Stimulated activated naive CD8-positive, alpha-beta T cell treated with anti-CD3 and anti-CD28 coated beads, Interleukin-15, amount 100 ng/mL, for 72 hours (primary cell): Measurements from ENCODE around the gene SLC44A3.

Experiments
- ATAC-seq: fragments of 150-1000 bp; cut with Tn5 transposase; 2 replicates; pipeline ENCODE4 v1.10.0; 2021; ENCODE audit warnings: mild to moderate bottlenecking, moderate library complexity
- DNase-seq, 2 donors: peaks; one replicate each; pipeline ENCODE4 v3.0.0; 2021 to 2022
- H3K27ac Mint-ChIP-seq, 2 donors: one replicate each; pipeline ENCODE4 v1.8.0; 2022; ENCODE audit warnings: mild to moderate bottlenecking in 2 of 2, mixed read lengths in 2 of 2, moderate library complexity in 2 of 2
- H3K27me3 Mint-ChIP-seq: one replicate; pipeline ENCODE4 v1.8.0; 2022; ENCODE audit warnings: mixed read lengths
- H3K4me1 Mint-ChIP-seq: one replicate; pipeline ENCODE4 v1.8.0; 2022; ENCODE audit warnings: mild to moderate bottlenecking, mixed read lengths
- H3K4me3 Mint-ChIP-seq, 2 donors: one replicate each; pipeline ENCODE4 v1.8.0; 2022; ENCODE audit warnings: mild to moderate bottlenecking in 2 of 2, mixed read lengths in 2 of 2, moderate library complexity in 1 of 2
- H3K9me3 Mint-ChIP-seq, 2 donors: one replicate each; pipeline ENCODE4 v1.8.0; 2022; ENCODE audit warnings: mixed read lengths in 2 of 2

The SLC44A3 gene

GRCh38 chr1:94871031-94871430 is 50.9 kb downstream of the SLC44A3 start:
- no peak overlapping the region for H3K4me3 Mint-ChIP-seq
- ATAC-seq (no peak), DNase-seq (no peak)
- no peaks in the 10 kb centered on the region for H3K4me1 Mint-ChIP-seq
- no peak overlapping the region for H3K27ac Mint-ChIP-seq
- no peaks in the 10 kb centered on the region for H3K9me3 Mint-ChIP-seq
- H3K27me3 Mint-ChIP-seq, result peaks cover 6% of the 10 kb centered on the region

- ATAC-seq (no peak), DNase-seq (no peak)
- Mint-ChIP-seq H3K9me3 (no peaks in the 10 kb centered on the region), H3K4me3 (no peak overlapping the region), H3K27ac (no peak overlapping the region), H3K27me3 (peaks cover 6% of the 10 kb centered on the region), H3K4me1 (no peaks in the 10 kb centered on the region)
These were observed 52.8 kb downstream of the SLC44A3 start for GRCh38 chr1:94872771-94873495.

GRCh38 chr1:94873520-94874351 is 53.6 kb downstream of the SLC44A3 start:
- no peak overlapping the region for H3K4me3 Mint-ChIP-seq
- peaks cover 6% of the 10 kb centered on the region for H3K27me3 Mint-ChIP-seq
- H3K4me1 Mint-ChIP-seq, result no peaks in the 10 kb centered on the region
- H3K27ac Mint-ChIP-seq, result no peak overlapping the region
- no peaks in the 10 kb centered on the region for H3K9me3 Mint-ChIP-seq
- no peak for ATAC-seq
- DNase-seq, result no peak

GRCh38 chr1:94874423-94874822 is 54.3 kb downstream of the SLC44A3 start:
- H3K27ac Mint-ChIP-seq, result no peak overlapping the region
- no peak for DNase-seq
- peaks cover 6% of the 10 kb centered on the region for H3K27me3 Mint-ChIP-seq
- no peaks in the 10 kb centered on the region for H3K9me3 Mint-ChIP-seq
- H3K4me3 Mint-ChIP-seq, result no peak overlapping the region
- no peaks in the 10 kb centered on the region for H3K4me1 Mint-ChIP-seq
- ATAC-seq, result no peak

- DNase-seq (no peak), ATAC-seq (no peak)
- Mint-ChIP-seq H3K9me3 (no peaks in the 10 kb centered on the region), H3K27ac (no peak overlapping the region), H3K27me3 (peaks cover 6% of the 10 kb centered on the region), H3K4me1 (no peaks in the 10 kb centered on the region), H3K4me3 (no peak overlapping the region)
These were observed 55.6 kb downstream of the SLC44A3 start for GRCh38 chr1:94875794-94876193.

- H3K27me3 Mint-ChIP-seq, result peaks cover 6% of the 10 kb centered on the region
- H3K27ac Mint-ChIP-seq, result no peak overlapping the region
- no peak for DNase-seq
- no peaks in the 10 kb centered on the region for H3K4me1 Mint-ChIP-seq
- H3K9me3 Mint-ChIP-seq, result no peaks in the 10 kb centered on the region
- no peak for ATAC-seq
- H3K4me3 Mint-ChIP-seq, result no peak overlapping the region
These were observed 56.2 kb downstream of the SLC44A3 start for GRCh38 chr1:94876362-94876761.

- Mint-ChIP-seq H3K27ac (no peak overlapping the region), H3K27me3 (peaks cover 4% of the 10 kb centered on the region), H3K4me1 (peaks cover 5% of the 10 kb centered on the region), H3K9me3 (no peaks in the 10 kb centered on the region), H3K4me3 (no peak overlapping the region)
- DNase-seq (no peak), ATAC-seq (no peak)
These were observed 58.2 kb downstream of the SLC44A3 start for GRCh38 chr1:94878329-94878728.

- peak overlapping the region; percentile 91 to 92 for H3K27ac Mint-ChIP-seq
- no peaks in the 10 kb centered on the region for H3K9me3 Mint-ChIP-seq
- H3K4me1 Mint-ChIP-seq, result peaks cover 14% of the 10 kb centered on the region
- DNase-seq, result peak in 1 of 2 donors; percentile 16
- peak overlapping the region; percentile 12 to 37 for H3K4me3 Mint-ChIP-seq
- ATAC-seq, result peak; percentile 85
- no peaks in the 10 kb centered on the region for H3K27me3 Mint-ChIP-seq
These were observed 63.5 kb downstream of the SLC44A3 start for GRCh38 chr1:94883691-94884090.

- Mint-ChIP-seq H3K9me3 (no peaks in the 10 kb centered on the region), H3K27ac (no peak overlapping the region), H3K4me1 (peaks cover 14% of the 10 kb centered on the region), H3K27me3 (no peaks in the 10 kb centered on the region), H3K4me3 (no peak overlapping the region)
- ATAC-seq, result no peak
- no peak for DNase-seq
These were observed 63.9 kb downstream of the SLC44A3 start for GRCh38 chr1:94884106-94884505.

GRCh38 chr1:94884507-94884906 is 64.3 kb downstream of the SLC44A3 start:
- Mint-ChIP-seq H3K9me3 (no peaks in the 10 kb centered on the region), H3K4me1 (peaks cover 14% of the 10 kb centered on the region), H3K4me3 (no peak overlapping the region), H3K27me3 (no peaks in the 10 kb centered on the region), H3K27ac (no peak overlapping the region)
- DNase-seq (no peak), ATAC-seq (no peak)

GRCh38 chr1:94886361-94886760 is 66.2 kb downstream of the SLC44A3 start:
- no peak overlapping the region for H3K4me3 Mint-ChIP-seq
- ATAC-seq (peak; percentile 13), DNase-seq (no peak)
- H3K27me3 Mint-ChIP-seq, result no peaks in the 10 kb centered on the region
- H3K27ac Mint-ChIP-seq, result no peak overlapping the region
- no peaks in the 10 kb centered on the region for H3K9me3 Mint-ChIP-seq
- H3K4me1 Mint-ChIP-seq, result peaks cover 14% of the 10 kb centered on the region

- Mint-ChIP-seq H3K4me1 (peaks cover 14% of the 10 kb centered on the region), H3K27me3 (no peaks in the 10 kb centered on the region), H3K27ac (no peak overlapping the region), H3K4me3 (no peak overlapping the region), H3K9me3 (no peaks in the 10 kb centered on the region)
- DNase-seq, result no peak
- no peak for ATAC-seq
These were observed 66.9 kb downstream of the SLC44A3 start for GRCh38 chr1:94887106-94887505.

- peaks cover 14% of the 10 kb centered on the region for H3K4me1 Mint-ChIP-seq
- ATAC-seq (no peak), DNase-seq (no peak)
- H3K27ac Mint-ChIP-seq, result no peak overlapping the region
- no peaks in the 10 kb centered on the region for H3K27me3 Mint-ChIP-seq
- no peaks in the 10 kb centered on the region for H3K9me3 Mint-ChIP-seq
- no peak overlapping the region for H3K4me3 Mint-ChIP-seq
These were observed 67.5 kb downstream of the SLC44A3 start for GRCh38 chr1:94887603-94888171.

GRCh38 chr1:94888201-94888600 is 68.0 kb downstream of the SLC44A3 start:
- no peak for ATAC-seq
- Mint-ChIP-seq H3K4me3 (no peak overlapping the region), H3K4me1 (peaks cover 10% of the 10 kb centered on the region), H3K27ac (no peak overlapping the region), H3K9me3 (no peaks in the 10 kb centered on the region), H3K27me3 (no peaks in the 10 kb centered on the region)
- DNase-seq, result no peak

- Mint-ChIP-seq H3K27ac (peak overlapping the region in 1 of 2 donors; percentile 9), H3K4me3 (no peak overlapping the region), H3K4me1 (no peaks in the 10 kb centered on the region), H3K9me3 (no peaks in the 10 kb centered on the region), H3K27me3 (no peaks in the 10 kb centered on the region)
- ATAC-seq, result no peak
- no peak for DNase-seq
These were observed 72.6 kb downstream of the SLC44A3 start for GRCh38 chr1:94892604-94893254.

- no peaks in the 10 kb centered on the region for H3K9me3 Mint-ChIP-seq
- H3K4me1 Mint-ChIP-seq, result no peaks in the 10 kb centered on the region
- H3K4me3 Mint-ChIP-seq, result no peak overlapping the region
- no peak overlapping the region for H3K27ac Mint-ChIP-seq
- no peaks in the 10 kb centered on the region for H3K27me3 Mint-ChIP-seq
- DNase-seq, result no peak
- no peak for ATAC-seq
These were observed 74.5 kb downstream of the SLC44A3 start for GRCh38 chr1:94894630-94895029.
